Measurements from ENCODE around the gene TTC13. TPM values are rescaled to one million over a fixed set of nuclear protein-coding genes. Genes with fewer than 3 reads are reported as not detected.

The TTC13 gene
- total and polyA plus RNA-seq, 2 of the 13 experiments (the other 11 are each of a cell fraction or from before 2014, with no cell fraction given), result 5.8 to 15.9 TPM

DNA sequence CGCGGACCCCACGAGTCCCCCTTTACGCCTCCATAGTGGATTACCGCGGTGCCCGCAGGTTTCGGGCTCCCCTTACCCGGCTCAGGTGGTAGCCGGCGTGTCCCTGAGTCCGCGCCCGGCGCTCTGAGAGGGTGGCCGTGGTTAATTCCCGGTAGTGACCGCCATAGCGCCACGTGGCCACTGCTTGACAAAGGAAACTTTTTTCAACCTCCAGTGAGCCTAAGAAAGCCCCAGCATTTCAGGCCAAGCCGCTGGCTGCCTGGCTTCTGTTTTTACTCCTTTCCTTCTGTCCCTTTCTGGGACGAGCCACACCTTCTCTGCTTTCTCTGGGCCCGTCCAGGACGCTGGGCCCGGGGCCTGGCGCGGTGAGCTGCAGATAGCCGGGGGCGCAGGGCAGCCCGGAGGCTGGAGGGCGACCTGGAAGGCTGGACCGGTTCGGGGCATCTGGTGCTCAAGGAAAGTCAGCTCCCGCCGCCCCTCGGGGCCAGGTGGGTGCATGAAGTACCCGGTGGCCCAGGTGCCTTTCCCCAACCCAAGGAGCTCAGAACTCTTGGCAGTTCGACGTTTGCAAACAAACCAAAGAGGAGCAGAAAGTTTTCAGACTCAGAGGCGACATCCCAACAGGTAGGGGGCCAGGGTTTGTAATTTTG, 109.8 kb downstream of the TTC13 start (continued):
- TF ChIP-seq EP300 (IDR thresholded peaks at IDR 0.05; ENCODE audit: low read depth in 2 of 2, low read length in 2 of 2) (no peak), EP300 (CRISPR knock-in tag; IDR thresholded peaks at IDR 0.05; ENCODE audit: borderline replicate concordance) (no peak), HNF4G (IDR thresholded peaks at IDR 0.05; ENCODE audit: borderline replicate concordance, low read depth, low read length) (no peak), HNF4G (CRISPR knock-in tag; IDR thresholded peaks at IDR 0.05; ENCODE audit: borderline replicate concordance, low read depth) (0 out of 2 replicates have a peak, but pooled peaks have one; percentile 34), SNAPC5 (CRISPR knock-in tag; IDR thresholded peaks at IDR 0.05; ENCODE audit: borderline replicate concordance) (no peak), ISL2 (CRISPR knock-in tag; IDR thresholded peaks at IDR 0.05) (peak; percentile 41; the same call in 1 of the 2 replicates), ZNF530 (CRISPR knock-in tag; IDR thresholded peaks at IDR 0.05; ENCODE audit: low read depth) (no peak), NKX3-1 (CRISPR knock-in tag; IDR thresholded peaks at IDR 0.05) (peak; percentile 51; the same call in 1 of the 2 replicates), POLR2G (IDR thresholded peaks at IDR 0.05; ENCODE audit: low read depth, low read length) (peak; percentile 73), RAD51 (IDR thresholded peaks at IDR 0.05; ENCODE audit: borderline replicate concordance) (no peak), ZBTB43 (CRISPR knock-in tag; conservative IDR thresholded peaks at IDR 0.05) (no peak), ZNF558 (CRISPR knock-in tag; IDR thresholded peaks at IDR 0.05; ENCODE audit: borderline replicate concordance) (no peak), CBFB (CRISPR knock-in tag; IDR thresholded peaks at IDR 0.05) (no peak), ZNF256 (CRISPR knock-in tag; conservative IDR thresholded peaks at IDR 0.05) (0 out of 2 replicates have a peak, but pooled peaks have one; percentile 50), ZNF790 (CRISPR knock-in tag; IDR thresholded peaks at IDR 0.05; ENCODE audit: borderline replicate concordance) (no peak), PAWR (CRISPR knock-in tag; IDR thresholded peaks at IDR 0.05; ENCODE audit: borderline replicate concordance) (no peak), RARG (CRISPR knock-in tag; IDR thresholded peaks at IDR 0.05; ENCODE audit: low read depth) (no peak), ZNF570 (CRISPR knock-in tag; IDR thresholded peaks at IDR 0.05; ENCODE audit: borderline replicate concordance) (no peak), THAP8 (CRISPR knock-in tag; IDR thresholded peaks at IDR 0.05; ENCODE audit: borderline replicate concordance) (0 out of 2 replicates have a peak, but pooled peaks have one; percentile 47), JARID2 (CRISPR knock-in tag; IDR thresholded peaks at IDR 0.05; ENCODE audit: insufficient replicate concordance) (no peak), ZNF878 (CRISPR knock-in tag; IDR thresholded peaks at IDR 0.05) (0 out of 2 replicates have a peak, but pooled peaks have one; percentile 21), ZSCAN31 (CRISPR knock-in tag; IDR thresholded peaks at IDR 0.05; ENCODE audit: low read depth) (no peak), GATAD2A (CRISPR knock-in tag; IDR thresholded peaks at IDR 0.05) (no peak), ZNF672 (CRISPR knock-in tag; IDR thresholded peaks at IDR 0.05) (no peak)
- TF ChIP-seq, protein P1, sequence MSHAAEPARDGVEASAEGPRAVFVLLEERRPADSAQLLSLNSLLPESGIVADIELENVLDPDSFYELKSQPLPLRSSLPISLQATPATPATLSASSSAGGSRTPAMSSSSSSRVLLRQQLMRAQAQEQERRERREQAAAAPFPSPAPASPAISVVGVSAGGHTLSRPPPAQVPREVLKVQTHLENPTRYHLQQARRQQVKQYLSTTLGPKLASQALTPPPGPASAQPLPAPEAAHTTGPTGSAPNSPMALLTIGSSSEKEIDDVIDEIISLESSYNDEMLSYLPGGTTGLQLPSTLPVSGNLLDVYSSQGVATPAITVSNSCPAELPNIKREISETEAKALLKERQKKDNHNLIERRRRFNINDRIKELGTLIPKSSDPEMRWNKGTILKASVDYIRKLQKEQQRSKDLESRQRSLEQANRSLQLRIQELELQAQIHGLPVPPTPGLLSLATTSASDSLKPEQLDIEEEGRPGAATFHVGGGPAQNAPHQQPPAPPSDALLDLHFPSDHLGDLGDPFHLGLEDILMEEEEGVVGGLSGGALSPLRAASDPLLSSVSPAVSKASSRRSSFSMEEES (CRISPR knock-in tag; IDR thresholded peaks at IDR 0.05), result no peak
- TF ChIP-seq, protein P2, sequence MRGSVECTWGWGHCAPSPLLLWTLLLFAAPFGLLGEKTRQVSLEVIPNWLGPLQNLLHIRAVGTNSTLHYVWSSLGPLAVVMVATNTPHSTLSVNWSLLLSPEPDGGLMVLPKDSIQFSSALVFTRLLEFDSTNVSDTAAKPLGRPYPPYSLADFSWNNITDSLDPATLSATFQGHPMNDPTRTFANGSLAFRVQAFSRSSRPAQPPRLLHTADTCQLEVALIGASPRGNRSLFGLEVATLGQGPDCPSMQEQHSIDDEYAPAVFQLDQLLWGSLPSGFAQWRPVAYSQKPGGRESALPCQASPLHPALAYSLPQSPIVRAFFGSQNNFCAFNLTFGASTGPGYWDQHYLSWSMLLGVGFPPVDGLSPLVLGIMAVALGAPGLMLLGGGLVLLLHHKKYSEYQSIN (CRISPR knock-in tag; IDR thresholded peaks at IDR 0.05; ENCODE audit: borderline replicate concordance), result no peak
